Measurements from ENCODE around the gene MPZ. TPM values are rescaled to one million over a fixed set of nuclear protein-coding genes. Genes with fewer than 3 reads are reported as not detected.

Gene MPZ
- 0.69 and 1.2 TPM in 2 replicates for total RNA-seq

DNA sequence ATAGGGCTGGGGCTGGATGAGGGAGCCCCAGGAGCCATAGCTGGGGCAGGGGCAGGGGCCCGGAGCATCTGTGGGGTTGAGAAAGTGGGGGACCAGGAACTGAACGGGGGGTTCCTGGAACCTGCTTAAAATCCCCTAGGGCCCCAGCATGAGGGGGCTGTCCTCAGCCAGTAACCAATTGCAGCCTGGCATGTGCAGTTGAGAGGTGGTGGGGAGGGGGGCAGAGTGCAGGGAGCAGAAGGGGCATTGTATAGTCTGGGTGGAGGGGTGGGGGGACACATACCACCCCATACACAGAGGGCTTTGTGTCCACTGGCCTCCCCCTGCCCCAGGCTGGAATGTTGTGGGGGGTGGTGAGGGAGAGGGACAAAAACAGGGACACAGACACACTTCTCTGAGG is at the start of gene MPZ:
TSS of gene MPZ (minus strand) at position 101 of the 400 bp plus-strand sequence. CDS start at position 38, 63 bp downstream.
- TF ChIP-seq, protein P1, sequence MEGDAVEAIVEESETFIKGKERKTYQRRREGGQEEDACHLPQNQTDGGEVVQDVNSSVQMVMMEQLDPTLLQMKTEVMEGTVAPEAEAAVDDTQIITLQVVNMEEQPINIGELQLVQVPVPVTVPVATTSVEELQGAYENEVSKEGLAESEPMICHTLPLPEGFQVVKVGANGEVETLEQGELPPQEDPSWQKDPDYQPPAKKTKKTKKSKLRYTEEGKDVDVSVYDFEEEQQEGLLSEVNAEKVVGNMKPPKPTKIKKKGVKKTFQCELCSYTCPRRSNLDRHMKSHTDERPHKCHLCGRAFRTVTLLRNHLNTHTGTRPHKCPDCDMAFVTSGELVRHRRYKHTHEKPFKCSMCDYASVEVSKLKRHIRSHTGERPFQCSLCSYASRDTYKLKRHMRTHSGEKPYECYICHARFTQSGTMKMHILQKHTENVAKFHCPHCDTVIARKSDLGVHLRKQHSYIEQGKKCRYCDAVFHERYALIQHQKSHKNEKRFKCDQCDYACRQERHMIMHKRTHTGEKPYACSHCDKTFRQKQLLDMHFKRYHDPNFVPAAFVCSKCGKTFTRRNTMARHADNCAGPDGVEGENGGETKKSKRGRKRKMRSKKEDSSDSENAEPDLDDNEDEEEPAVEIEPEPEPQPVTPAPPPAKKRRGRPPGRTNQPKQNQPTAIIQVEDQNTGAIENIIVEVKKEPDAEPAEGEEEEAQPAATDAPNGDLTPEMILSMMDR (conservative IDR thresholded peaks at IDR 0.05; ENCODE audit: low read depth, low read length) = no peak
- DNase-seq (ENCODE audit: low read depth) = no peak
- H3K4me3 ChIP-seq (ENCODE audit: low read depth, low read length) = no peak within 1 kb of the TSS

DNA sequence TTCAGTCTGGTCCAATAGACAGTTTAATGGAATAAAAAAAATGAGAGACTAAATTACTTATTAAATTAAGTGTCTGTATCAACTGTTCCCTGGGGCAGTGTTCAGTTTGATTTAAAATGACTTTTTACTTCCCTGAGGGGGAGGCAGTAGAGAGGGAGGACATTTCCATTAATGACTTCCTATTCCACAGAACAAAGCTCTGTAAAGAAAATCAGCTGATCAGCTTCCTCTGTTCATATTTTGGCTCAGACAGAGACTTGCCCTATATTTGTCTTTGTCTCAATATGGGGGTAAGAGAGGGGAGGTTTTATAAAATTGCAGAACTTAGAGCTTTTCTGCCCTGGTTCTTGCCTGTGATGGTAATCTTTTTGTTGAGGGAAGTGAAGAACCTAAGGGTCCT is 49.5 kb upstream of the MPZ start:
- no peak for DNase-seq (ENCODE audit: low read depth)
- TF ChIP-seq, protein P1 (conservative IDR thresholded peaks at IDR 0.05; ENCODE audit: low read depth, low read length) = no peak
- H3K4me3 ChIP-seq (ENCODE audit: low read depth, low read length) = no peak overlapping the region

DNA sequence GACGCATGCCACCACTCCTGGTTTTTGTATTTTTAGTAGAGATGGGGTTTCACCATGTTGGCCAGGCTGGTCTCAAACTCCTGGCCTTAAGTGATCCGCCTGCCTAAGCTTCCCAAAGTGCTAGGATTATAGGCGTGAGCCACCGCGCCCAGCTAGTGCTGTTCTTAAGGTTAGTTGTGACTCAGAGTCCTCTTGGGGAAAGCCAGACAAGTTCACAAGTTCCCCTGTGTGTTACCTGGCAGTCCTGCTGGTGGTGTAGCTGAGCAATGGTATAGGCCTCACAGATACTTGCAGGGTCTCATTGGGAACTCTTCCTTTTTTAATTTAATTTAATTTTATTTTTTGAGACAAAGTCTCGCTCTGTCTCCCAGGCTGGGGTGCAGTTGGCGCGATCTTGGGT is 47.3 kb upstream of the MPZ start:
- H3K4me3 ChIP-seq (ENCODE audit: low read depth, low read length) = no peak overlapping the region
- no peak for DNase-seq (ENCODE audit: low read depth)
- TF ChIP-seq, protein P1 (conservative IDR thresholded peaks at IDR 0.05; ENCODE audit: low read depth, low read length) = no peak

DNA sequence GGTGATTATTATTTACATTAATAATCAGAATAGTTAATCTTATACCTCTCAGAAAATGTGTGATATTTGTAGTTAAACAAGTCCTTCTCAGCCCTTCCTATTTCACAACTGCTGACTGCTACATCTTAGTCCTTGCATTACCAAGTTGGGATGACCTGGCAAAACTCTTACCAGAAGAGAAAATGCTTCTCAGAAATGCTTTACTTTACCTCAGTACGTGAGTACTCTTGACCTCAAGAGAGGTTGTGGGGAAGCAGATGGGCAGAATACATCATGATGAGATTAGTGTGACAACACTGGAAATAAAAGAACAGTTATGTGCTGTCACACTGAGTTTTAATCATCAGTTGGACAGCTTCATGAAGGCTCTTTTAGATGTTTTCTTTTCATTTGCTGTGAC is 41.7 kb upstream of the MPZ start:
- TF ChIP-seq, protein P1 (conservative IDR thresholded peaks at IDR 0.05; ENCODE audit: low read depth, low read length) = no peak

DNA sequence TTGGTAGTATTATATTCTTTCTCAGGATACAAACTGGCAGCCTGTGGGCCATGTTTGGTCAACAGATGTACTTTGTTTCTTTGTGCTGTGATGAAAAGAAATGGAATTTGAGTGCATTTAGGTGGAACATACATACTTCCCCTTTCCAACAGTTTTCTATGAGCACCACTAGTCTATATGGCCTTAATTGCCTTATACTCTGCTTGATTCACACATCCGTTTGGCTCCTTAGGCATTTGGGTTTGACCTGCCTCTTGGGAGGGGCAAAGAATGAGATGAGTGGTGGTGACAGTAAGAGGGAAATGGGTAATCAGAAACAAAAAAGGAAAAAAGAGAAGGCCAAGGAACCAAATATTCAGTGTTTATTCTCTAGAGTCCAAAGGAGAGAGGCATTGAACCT is 40.9 kb upstream of the MPZ start:
- H3K4me3 ChIP-seq (ENCODE audit: low read depth, low read length) = no peak overlapping the region
- DNase-seq (ENCODE audit: low read depth) = no peak
- TF ChIP-seq, protein P1 (conservative IDR thresholded peaks at IDR 0.05; ENCODE audit: low read depth, low read length) = no peak

More for the DNA sequence above, 41.7 kb upstream of the MPZ start:
- no peak for DNase-seq (ENCODE audit: low read depth)
- no peak overlapping the region for H3K4me3 ChIP-seq (ENCODE audit: low read depth, low read length)

DNA sequence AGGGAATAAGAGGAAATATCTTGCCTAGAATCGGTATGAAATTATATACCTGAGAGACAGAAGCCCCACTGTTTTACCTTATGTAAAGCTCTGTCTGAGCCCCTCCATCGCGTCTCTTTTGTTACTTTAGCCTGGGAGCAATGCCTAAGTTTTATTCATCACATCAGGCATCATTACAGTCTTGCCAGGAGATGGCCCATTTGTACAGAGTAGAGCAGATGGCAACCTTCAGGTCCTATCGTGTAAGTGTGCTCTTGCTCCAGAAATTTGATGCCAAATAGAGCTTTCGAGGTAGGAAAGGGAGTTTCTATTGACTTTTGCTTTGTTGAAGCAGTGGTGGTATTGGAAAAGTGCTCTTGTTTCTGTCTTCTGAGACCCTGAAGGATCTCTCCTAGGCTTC is 33.1 kb upstream of the MPZ start:
- TF ChIP-seq, protein P1 (conservative IDR thresholded peaks at IDR 0.05; ENCODE audit: low read depth, low read length) = no peak
- no peak for DNase-seq (ENCODE audit: low read depth)
- H3K4me3 ChIP-seq (ENCODE audit: low read depth, low read length) = no peak overlapping the region

DNA sequence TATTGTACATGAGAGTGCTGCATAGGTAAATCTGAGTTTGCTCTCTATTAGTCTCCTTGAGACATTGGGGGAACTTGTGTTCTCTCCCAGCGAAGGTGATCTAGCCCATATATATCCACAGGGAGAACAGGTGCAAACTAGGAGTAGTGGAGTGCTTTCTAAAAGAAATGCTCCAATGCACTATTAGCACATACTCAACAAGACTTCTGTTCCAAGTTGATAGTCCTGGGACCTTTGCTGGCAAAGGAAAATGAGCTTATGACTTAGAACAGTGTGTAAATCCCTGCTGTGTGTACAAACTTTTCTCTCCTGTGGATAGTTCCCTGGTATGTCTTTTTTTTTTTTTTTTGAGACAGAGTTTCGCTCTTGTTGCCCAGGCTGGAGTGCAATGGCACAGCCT is 32.4 kb upstream of the MPZ start:
- TF ChIP-seq, protein P1 (conservative IDR thresholded peaks at IDR 0.05; ENCODE audit: low read depth, low read length) = no peak
- H3K4me3 ChIP-seq (ENCODE audit: low read depth, low read length) = no peak overlapping the region
- DNase-seq (ENCODE audit: low read depth) = no peak

Measured in epithelial cell of proximal tubule (primary cell).